Astrocyte (in vitro differentiated cells and primary cell): Measurements from ENCODE around the gene ZNF124.

Experiments
- EZH2 ChIP-seq: IDR thresholded peaks from 2 replicates; pipeline ENCODE4 v1.6.1; 2012; ENCODE audit warnings: mild to moderate bottlenecking, low read length, inconsistent platforms; ENCODE audit not compliant: insufficient read depth
- TF ChIP-seq, protein P1 (sequence below): IDR thresholded peaks from 2 replicates; pipeline ENCODE4 v1.5.1; 2011; ENCODE audit warnings: low read depth, mild to moderate bottlenecking, inconsistent platforms, low read length, moderate library complexity; ENCODE audit not compliant: insufficient read depth

DNA sequence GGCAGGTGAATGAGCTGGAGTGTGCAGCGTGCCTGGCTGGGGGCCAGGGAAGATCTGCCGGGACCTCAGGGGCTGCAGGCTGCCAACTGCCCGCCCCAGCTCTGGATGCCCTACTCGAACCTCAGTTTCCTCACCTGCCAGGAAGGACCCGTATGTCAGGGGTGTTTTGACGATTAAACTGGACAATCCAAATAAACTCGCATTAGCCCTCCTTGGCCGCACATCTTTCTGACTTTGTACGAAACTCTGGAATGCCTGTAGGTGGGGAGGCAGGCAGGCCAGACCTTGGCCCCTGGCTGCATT lies 59.4 kb downstream of the ZNF124 start:
- no peak for TF ChIP-seq EZH2
- TF ChIP-seq, protein P1, sequence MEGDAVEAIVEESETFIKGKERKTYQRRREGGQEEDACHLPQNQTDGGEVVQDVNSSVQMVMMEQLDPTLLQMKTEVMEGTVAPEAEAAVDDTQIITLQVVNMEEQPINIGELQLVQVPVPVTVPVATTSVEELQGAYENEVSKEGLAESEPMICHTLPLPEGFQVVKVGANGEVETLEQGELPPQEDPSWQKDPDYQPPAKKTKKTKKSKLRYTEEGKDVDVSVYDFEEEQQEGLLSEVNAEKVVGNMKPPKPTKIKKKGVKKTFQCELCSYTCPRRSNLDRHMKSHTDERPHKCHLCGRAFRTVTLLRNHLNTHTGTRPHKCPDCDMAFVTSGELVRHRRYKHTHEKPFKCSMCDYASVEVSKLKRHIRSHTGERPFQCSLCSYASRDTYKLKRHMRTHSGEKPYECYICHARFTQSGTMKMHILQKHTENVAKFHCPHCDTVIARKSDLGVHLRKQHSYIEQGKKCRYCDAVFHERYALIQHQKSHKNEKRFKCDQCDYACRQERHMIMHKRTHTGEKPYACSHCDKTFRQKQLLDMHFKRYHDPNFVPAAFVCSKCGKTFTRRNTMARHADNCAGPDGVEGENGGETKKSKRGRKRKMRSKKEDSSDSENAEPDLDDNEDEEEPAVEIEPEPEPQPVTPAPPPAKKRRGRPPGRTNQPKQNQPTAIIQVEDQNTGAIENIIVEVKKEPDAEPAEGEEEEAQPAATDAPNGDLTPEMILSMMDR, result no peak
